Adrenal gland (tissue), 12 donors: ENCODE data around the gene MGST2. TPM values are rescaled to one million over a fixed set of nuclear protein-coding genes. Genes with fewer than 3 reads are reported as not detected.

ENCODE experiments used
- DNase-seq, 7 donors: peaks; one replicate each; pipeline ENCODE4 v3.0.0-alpha.2; 2019 to 2020
- H3K27ac ChIP-seq, 5 donors: fragments of 200-600 bp; sonication (generic) in 4 of 5; 1 replicate in 3 of 5; 2 replicates in 2 of 5; pipeline versions ENCODE4 v1.5.1 to v1.8.0; 2016 to 2020; ENCODE audit warnings: mild to moderate bottlenecking in 1 of 5
- H3K27me3 ChIP-seq: fragments of 200-600 bp; 2 replicates; pipeline ENCODE4 v1.8.0; 2021
- H3K36me3 ChIP-seq, 2 donors: fragments of 200-600 bp; replicated peaks in 1 of 2; 1 replicate in 1 of 2; 2 replicates in 1 of 2; pipeline versions ENCODE4 v1.5.1 to v1.8.0; 2018 to 2022
- H3K4me1 ChIP-seq, 2 donors: fragments of 200-600 bp; replicated peaks in 1 of 2; 1 replicate in 1 of 2; 2 replicates in 1 of 2; pipeline versions ENCODE4 v1.5.1 to v1.8.0; 2018 to 2021
- H3K4me3 ChIP-seq, 4 donors: fragments of 200-600 bp; sonication (generic) in 3 of 4; one replicate each; pipeline ENCODE4 v1.5.1; 2016 to 2018
- H3K9me3 ChIP-seq, 3 donors: fragments of 200-600 bp; sonication (generic) in 1 of 3; replicated peaks in 1 of 3; 1 replicate in 2 of 3; 2 replicates in 1 of 3; pipeline versions ENCODE4 v1.5.1 to v1.8.0; 2016 to 2021
- CTCF ChIP-seq, 6 experiments: fragments of 450-650 bp in 4 of 6; fragments of 200-600 bp in 2 of 6; sonication (generic) in 1 of 6; IDR thresholded peaks; 1 replicate in 5 of 6; 2 replicates in 1 of 6; pipeline versions ENCODE4 v1.5.1 to v1.8.0; 2016 to 2021; ENCODE audit warnings: antibody characterized with exemption in 6 of 6, mild to moderate bottlenecking in 2 of 6, moderate library complexity in 1 of 6
- POLR2A ChIP-seq, 2 donors: fragments of 450-650 bp; IDR thresholded peaks; one replicate each; pipeline ENCODE4 v1.6.1; 2017; ENCODE audit warnings: antibody characterized with exemption in 2 of 2, mild to moderate bottlenecking in 2 of 2, moderate library complexity in 1 of 2
- WGBS, 4 donors: extraction: QIAGEN DNeasy Blood & Tissue Kit in 2 of 4; methylation state at CpG; one replicate each; pipeline versions ENCODE4 v1.1.5 to v1.1.7; 2013 to 2017; 5-methylcytosine and 5-hydroxymethylcytosine counted together
- intact Hi-C, 2 donors: fragments of 100-400 bp; cut with DNase I; formaldehyde crosslinking; loops; one replicate each; pipeline versions ENCODE4 v1.14.1 to v1.15.0; 2022 to 2023
- polyA plus RNA-seq, 3 donors: library from polyadenylated mRNA; stranded (reverse); fragments of 200-250 nt in 2 of 3; fragments of 350-450 nt in 1 of 3; fragmentation: Illumina TruSeq in 1 of 3; extraction: RNeasy Lipid Tissue Mini Kit (QIAGEN cat#74804) in 1 of 3; gene quantifications; one replicate each; pipeline ENCODE4 v1.2.3, GENCODE V29; 2013 to 2014
- total RNA-seq, 9 donors: library from RNA; depleted of rRNA in 4 of 9; stranded (reverse); fragments of >200 nt in 4 of 9; fragments of 120-200 nt in 1 of 9; fragmentation: NEBNext Ultra II Directional in 1 of 9; extraction: Animal tissue kit (Norgen Biotek cat#: 25700) in 1 of 9; gene quantifications; one replicate each; pipeline versions ENCODE4 v1.1.0 to v1.2.4, GENCODE V29; 2013 to 2023
- donor health status: healthy with polysubstance abuse.
- donor health status: Bipolar disorder and iron deficiency.
- donor health status: DM: yes; HTN: yes; CAD: no.
- donor health status: DM: no; HTN: no; CAD: no.
- donor health status: DM: no; HTN: no; CAD: no.
- donor health status: DM: yes; HTN: yes; CAD: no.

The MGST2 gene
- total and polyA plus RNA-seq, 12 donors: 95.5 to 271 (median 134) TPM

DNA sequence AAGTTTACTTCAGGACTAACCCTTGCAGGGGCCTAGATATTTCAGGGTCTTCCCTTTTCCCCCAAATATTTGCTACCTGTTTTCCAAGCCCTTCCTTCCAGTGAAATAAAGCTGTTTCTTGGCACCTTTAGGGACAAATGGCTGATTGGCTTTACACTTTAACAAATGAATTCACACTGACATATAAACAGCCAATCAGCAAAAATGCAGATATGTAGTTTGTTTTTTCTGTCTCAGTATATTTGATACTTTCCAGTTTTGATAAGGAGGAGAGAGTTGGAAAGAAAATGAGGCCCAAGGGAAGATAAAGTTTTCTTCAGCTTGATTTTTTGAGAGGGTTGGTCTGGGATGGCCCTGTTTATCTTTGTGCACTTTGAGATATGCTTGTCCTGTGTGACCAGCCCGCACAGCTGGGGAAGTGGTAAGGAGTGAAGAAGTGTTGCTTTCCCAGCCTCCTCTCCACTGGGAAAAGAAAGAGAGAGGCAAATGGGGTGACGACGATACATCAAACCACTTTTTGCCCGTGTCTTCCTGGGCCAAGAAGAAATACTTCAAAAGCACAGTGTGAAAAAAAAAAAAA lies 67.5 kb downstream of the MGST2 start:
- Histone ChIP-seq H3K27me3 (no peaks in the 10 kb centered on the region), H3K36me3 (no peaks in the 10 kb centered on the region), H3K4me3 (no peak overlapping the region), H3K4me1 (peaks cover 17 to 39% of the 10 kb centered on the region in 2 donors), H3K27ac (peak overlapping the region in 2 of 5 donors; percentile 86 to 95), H3K9me3 (no peaks in the 10 kb centered on the region)
- intact Hi-C loops: loop anchor here (10.0 kb wide), 3 partner anchors 412 to 522 kb away; partner anchors contain the start of gene MAML3 (in 1 of the 2)
- no peak for TF ChIP-seq CTCF (IDR thresholded peaks at IDR 0.05)
- no peak for DNase-seq
- WGBS, 4 donors: 62 to 73% (median 69%) methylated on average over 4 of the region's 4 CpGs

GRCh38 chr4:139734201-139734874 lies 68.7 kb downstream of the MGST2 start:
- Histone ChIP-seq H3K4me3 (peak overlapping the region in 3 of 4 donors; percentile 10 to 51 (median 13)), H3K36me3 (no peaks in the 10 kb centered on the region), H3K9me3 (no peaks in the 10 kb centered on the region), H3K27me3 (no peaks in the 10 kb centered on the region), H3K27ac (peak overlapping the region; percentile 75 to 96 (median 86)), H3K4me1 (peaks cover 17 to 47% of the 10 kb centered on the region in 2 donors)
- WGBS, 4 donors: 5 to 15% (median 5%) methylated on average over 9 to 14 of the region's 14 CpGs
- peak; percentile 57 to 90 (median 71) for DNase-seq
- intact Hi-C loops: loop anchor here (10.0 kb wide), 3 partner anchors 410 to 520 kb away; partner anchors contain the start of gene MAML3 (in 1 of the 2)
- TF ChIP-seq POLR2A (IDR thresholded peaks at IDR 0.05): peak in 1 of 2 donors; percentile 57
- no peak for TF ChIP-seq CTCF (IDR thresholded peaks at IDR 0.05)

DNA sequence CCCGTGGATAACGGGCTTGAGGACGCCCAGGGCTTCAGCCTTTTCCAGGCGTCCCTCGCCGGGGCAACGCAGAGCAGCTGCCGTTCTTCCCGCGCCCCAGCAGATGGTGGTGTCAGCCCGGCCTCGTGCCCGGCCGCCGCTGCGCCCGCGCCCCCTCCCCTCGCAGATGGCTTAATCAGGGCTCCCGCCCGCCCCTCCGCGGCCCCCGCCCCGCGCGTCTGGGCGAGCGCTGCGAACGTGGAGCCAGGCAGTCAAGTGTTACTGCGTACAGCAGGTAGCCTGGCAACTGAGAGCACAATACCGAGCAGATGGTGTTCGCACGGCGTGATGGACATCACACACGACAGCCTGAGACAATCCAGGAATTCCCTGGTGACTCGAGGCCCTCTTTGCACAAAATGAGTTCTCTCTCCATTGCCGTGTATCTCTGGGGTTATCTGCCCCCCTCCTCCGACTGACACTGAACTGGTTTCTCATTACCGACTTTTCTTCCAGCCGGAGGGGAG lies 69.3 kb downstream of the MGST2 start:
- peak; percentile 90 to 97 (median 93) for DNase-seq
- Histone ChIP-seq H3K27me3 (no peaks in the 10 kb centered on the region), H3K27ac (peak overlapping the region; percentile 75 to 96 (median 86)), H3K4me1 (peaks cover 19 to 53% of the 10 kb centered on the region in 2 donors), H3K36me3 (no peaks in the 10 kb centered on the region), H3K4me3 (peak overlapping the region; percentile 13 to 51 (median 18)), H3K9me3 (no peaks in the 10 kb centered on the region)
- intact Hi-C loops: loop anchor here (10.0 kb wide), 3 partner anchors 410 to 520 kb away; partner anchors contain the start of gene MAML3 (in 1 of the 2)
- peak; percentile 31 to 91 (median 78) for TF ChIP-seq CTCF (IDR thresholded peaks at IDR 0.05)
- TF ChIP-seq POLR2A (IDR thresholded peaks at IDR 0.05): peak in 1 of 2 donors; percentile 58
- WGBS, 4 donors: 0 to 2% (median 1%) methylated on average over 1 to 42 of the region's 42 CpGs; no CpG with 5 or more reads in 1 of the 4 donors
